GM19043 (cell line): ENCODE results near the gene FAM234B.
"Not testable (repeated sequence)": the region's sequence is repeated elsewhere in the genome, so short reads cannot be mapped to it uniquely, and the experiment has no call there.

Source experiments
- ATAC-seq: cut with Tn5 transposase; IDR thresholded peaks from one replicate; pipeline ENCODE4 v1.9.1; 2021; ENCODE audit warnings: low read depth; ENCODE audit not compliant: unreplicated experiment

FAM234B gene

DNA sequence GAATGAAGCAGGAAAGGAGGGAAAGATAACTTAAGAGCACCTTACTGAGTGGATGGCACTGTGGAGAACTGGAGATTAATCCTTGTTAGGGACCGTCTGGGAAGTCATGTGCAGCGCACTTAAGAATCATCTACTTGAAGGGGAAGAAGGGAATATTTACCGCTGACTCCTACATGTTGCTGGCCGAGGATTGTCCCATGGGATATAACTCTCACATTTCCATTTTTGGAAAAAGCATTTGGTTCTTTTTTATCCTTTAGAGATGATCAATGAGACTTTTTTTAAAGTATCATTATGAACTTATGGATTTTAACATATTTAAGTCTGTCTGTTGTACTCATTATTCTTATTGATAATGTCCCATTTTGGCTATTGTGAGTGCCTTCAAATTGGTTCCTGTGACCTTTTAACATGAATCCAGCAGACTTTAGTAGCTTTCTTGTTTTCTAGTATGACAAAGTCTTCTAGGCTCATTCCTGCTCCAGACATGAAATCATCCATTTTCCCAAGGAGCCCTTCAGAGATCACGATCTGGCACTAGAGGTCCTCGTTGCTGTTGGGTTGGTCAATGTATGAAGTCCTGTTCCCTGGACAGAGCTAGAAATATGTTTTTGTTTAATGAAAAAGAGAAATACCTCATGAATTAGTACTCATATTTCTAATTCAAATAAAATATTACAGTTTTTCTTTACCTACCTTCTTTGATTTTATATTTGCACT is 20.2 kb upstream of the FAM234B start:
- ATAC-seq: no peak

- ATAC-seq: no peak
These were observed 19.7 kb upstream of the FAM234B start for GRCh38 chr12:13024531-13024916.

DNA sequence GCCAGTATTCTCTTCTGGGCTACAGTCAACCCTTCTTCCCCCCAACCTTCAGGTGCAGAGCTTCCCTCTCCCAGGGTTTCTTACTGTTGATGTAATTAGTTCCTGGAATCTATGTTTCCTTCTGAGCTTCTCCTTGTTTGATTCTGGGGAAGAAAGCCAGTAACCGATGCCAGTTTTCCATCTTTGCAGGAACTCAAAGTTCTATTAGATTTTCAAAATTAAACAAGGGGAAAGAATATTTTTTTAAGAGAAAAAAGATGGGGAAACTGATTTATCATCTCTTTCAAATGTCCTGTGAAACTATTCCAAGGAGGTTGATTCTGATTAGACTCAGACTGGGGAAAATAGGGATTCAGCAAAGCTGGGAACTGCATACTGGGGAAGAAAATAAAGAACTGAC is 17.9 kb upstream of the FAM234B start:
- ATAC-seq: no peak

DNA sequence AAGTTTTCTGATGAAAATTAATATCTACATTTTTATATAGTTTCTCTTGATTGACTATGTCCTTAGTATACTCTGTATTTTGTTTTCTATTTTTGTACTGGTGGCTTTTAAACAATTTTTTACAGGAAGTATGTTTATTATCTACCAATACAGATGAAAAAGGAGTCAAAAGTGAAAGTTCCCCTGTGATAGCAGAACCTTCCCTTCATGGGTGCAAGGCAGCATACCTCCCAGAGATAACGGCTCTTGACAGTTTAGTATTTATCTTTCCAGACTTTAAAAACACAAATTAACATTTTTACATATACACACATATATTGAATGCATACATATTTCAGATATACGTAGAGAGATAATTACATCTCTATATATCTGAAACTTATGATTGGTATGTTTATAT is 17.1 kb upstream of the FAM234B start:
- ATAC-seq: no peak

GRCh38 chr12:13027508-13027907 is 16.7 kb upstream of the FAM234B start:
- ATAC-seq: no peak

- no peak for ATAC-seq
These were observed 15.2 kb upstream of the FAM234B start for GRCh38 chr12:13028825-13029570.

DNA sequence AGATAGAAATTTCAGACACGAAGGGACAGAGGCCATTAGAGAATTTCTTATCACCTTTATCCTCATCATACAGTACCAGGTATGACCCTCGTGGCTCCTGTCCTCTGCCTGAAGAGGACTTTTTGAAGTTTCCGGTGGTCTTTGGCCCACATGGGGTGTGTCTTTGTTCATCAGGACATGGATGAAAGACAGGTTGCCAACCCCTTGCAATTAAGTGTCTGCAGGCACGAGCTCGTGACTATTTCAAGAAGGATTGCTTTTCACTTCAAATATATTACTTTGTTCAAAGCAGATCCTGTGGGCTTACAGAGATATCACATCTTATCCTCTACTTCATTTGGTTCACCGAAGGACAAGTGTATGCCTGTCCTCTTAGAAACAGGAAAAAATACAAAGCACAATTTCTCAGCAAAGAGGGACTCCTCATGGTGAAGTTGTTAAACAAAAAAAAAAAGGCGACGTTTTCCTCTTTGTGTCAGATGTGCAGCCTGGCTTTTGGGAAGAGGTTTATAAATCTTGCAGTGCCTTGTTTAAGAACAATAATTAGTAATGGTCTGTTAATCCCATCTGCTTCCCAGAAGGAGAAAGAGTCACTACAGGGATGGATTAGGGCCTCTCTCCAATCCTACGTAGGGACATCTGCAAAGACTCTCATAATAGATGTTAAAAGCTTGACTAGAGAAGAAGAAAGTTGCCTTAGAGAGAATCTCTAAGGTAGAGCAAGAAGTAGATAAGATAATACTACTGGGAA is 13.5 kb upstream of the FAM234B start:
- ATAC-seq: no peak

GRCh38 chr12:13032164-13032563 is 12.0 kb upstream of the FAM234B start:
- ATAC-seq: no peak

DNA sequence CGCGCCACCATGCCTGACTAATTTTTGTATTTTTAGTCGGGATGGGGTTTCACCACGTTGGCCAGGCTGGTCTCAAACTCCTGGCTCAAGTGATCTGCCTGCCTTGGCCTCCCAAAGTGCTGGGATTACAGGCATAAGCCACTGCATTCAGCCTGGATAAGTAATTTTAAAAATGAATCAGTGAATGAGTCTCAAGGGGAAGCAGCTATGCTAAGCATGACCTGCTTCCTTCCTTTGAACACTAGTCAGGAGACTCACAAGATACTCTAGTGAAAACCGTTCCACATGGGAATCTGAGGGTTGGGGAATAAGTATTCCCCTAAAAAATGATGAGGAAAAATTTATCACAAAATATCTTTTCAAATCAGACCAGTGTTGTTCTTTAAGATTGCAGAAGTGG is 10.7 kb upstream of the FAM234B start:
- ATAC-seq: no peak

GRCh38 chr12:13035335-13035734 is 8.8 kb upstream of the FAM234B start:
- not testable (repeated sequence) for ATAC-seq

DNA sequence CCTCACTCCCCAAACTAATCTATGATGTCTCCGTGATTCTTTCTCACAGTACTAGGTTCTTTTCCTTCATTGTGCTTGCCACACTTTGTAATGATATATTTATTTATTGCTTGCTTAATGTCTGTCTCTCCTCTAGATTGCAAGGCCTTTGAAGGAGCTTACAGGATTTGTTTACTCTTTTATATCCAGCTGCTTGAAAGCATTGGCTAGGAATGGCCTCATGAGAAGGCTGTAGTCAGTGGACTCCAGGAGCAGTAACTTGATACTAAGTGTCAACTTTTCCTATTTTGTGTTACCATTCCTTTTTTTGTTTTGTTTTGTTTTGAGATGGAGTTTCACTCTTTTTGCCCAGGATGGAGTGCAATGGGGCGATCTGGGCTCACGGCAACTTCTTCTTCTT is 7.3 kb upstream of the FAM234B start:
- ATAC-seq: no peak

GRCh38 chr12:13038491-13039161 is 5.6 kb upstream of the FAM234B start:
- no peak for ATAC-seq

GRCh38 chr12:13039328-13039956 is 4.7 kb upstream of the FAM234B start:
- ATAC-seq: no peak

DNA sequence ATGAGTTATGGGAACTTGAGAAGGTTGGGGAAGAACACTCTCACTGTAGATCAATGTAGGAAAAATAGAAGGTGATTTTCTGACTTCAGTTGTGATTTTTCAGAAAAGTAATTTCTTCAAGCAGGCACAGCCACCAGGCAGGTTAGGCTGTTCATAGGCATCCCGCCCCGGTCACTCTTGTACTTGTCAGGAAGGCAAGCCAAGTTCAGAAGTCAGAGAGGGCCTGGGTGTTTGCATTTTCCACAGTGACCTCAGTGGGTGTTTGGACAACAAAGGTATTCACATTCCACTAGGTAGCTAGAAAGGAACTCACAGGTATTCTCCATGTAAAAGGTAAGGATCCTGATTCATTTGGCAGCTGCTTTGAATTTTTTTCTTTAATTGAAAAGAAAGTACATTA is 3.0 kb upstream of the FAM234B start:
- no peak for ATAC-seq

- no peak for ATAC-seq
These were observed 1.4 kb upstream of the FAM234B start for GRCh38 chr12:13042666-13043230.

- no peak for ATAC-seq
These were observed 722 bp downstream of the FAM234B start for GRCh38 chr12:13044906-13045299.

GRCh38 chr12:13045816-13046215 is 1.6 kb downstream of the FAM234B start:
- ATAC-seq: no peak

DNA sequence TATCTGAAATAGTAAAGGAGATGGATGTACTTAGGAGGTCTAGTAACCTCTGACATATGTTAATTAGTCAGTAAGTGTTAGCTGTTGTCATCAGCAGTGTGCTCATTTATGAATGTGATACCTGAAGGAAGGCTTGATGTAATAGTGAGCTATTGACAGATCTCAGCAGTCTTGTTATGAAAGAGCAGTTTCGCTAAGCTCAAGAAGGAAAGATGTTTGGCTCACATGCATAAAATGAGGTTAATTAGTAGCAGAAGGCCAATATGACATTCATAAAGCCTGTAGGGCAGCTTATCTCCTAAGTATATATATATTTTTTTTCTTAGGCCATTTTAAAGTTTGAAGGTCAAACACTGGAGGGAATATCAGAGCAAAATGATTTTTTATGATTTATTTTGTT is 2.8 kb downstream of the FAM234B start:
- ATAC-seq: no peak

- no peak for ATAC-seq
These were observed 5.6 kb downstream of the FAM234B start for GRCh38 chr12:13049816-13050215.

- no peak for ATAC-seq
These were observed 8.2 kb downstream of the FAM234B start for GRCh38 chr12:13052421-13052820.
